Lung (tissue), 12 donors: ENCODE data around the gene INSC. TPM values are rescaled to one million over a fixed set of nuclear protein-coding genes. Genes with fewer than 3 reads are reported as not detected.

Source experiments
- ATAC-seq: fragments of 200-7000 bp; cut with Tn5 transposase; one replicate; pipeline ENCODE4 v1.9.1; 2020; ENCODE audit warnings: moderate number of reproducible peaks; ENCODE audit not compliant: insufficient read depth, low FRiP score
- DNase-seq, 3 donors: peaks; one replicate each; pipeline ENCODE4 v3.0.0-alpha.2; 2013 to 2017
- H3K27ac ChIP-seq, 2 donors: one replicate each; pipeline ENCODE4 v1.5.1; 2013; ENCODE audit warnings: mild to moderate bottlenecking in 2 of 2, moderate library complexity in 2 of 2, control low read depth in 1 of 2, inconsistent platforms in 1 of 2, low read depth in 1 of 2, low read length in 1 of 2
- H3K27me3 ChIP-seq, 3 donors: one replicate each; pipeline ENCODE4 v1.5.1; 2013; ENCODE audit warnings: low read length in 2 of 3; ENCODE audit not compliant: control insufficient read depth in 3 of 3, insufficient read depth in 3 of 3
- H3K36me3 ChIP-seq, 4 donors: one replicate each; pipeline ENCODE4 v1.5.1; 2013; ENCODE audit warnings: low read length in 4 of 4, mild to moderate bottlenecking in 1 of 4, moderate library complexity in 1 of 4; ENCODE audit not compliant: control insufficient read depth in 4 of 4, insufficient read depth in 4 of 4
- H3K4me1 ChIP-seq, 5 donors: one replicate each; pipeline ENCODE4 v1.5.1; 2013; ENCODE audit warnings: low read length in 5 of 5, mild to moderate bottlenecking in 2 of 5, moderate library complexity in 1 of 5; ENCODE audit not compliant: control insufficient read depth in 5 of 5, insufficient read depth in 5 of 5
- H3K4me3 ChIP-seq: one replicate; pipeline ENCODE4 v1.5.1; 2013; ENCODE audit warnings: mild to moderate bottlenecking, control low read depth, moderate library complexity
- H3K9ac ChIP-seq, 2 donors: one replicate each; pipeline ENCODE4 v1.5.1; 2013; ENCODE audit warnings: low read length in 2 of 2, control low read depth in 1 of 2; ENCODE audit not compliant: insufficient read depth in 1 of 2
- H3K9me3 ChIP-seq, 4 donors: one replicate each; pipeline ENCODE4 v1.5.1; 2013; ENCODE audit warnings: low read length in 3 of 4, mild to moderate bottlenecking in 1 of 4, moderate library complexity in 1 of 4; ENCODE audit not compliant: control insufficient read depth in 4 of 4, insufficient read depth in 3 of 4
- WGBS, 2 donors: extraction: QIAGEN DNeasy Blood & Tissue Kit; methylation state at CpG; one replicate each; pipeline ENCODE4 v1.1.7; 2013; 5-methylcytosine and 5-hydroxymethylcytosine counted together
- polyA plus RNA-seq, 2 donors: library from polyadenylated mRNA; stranded (reverse); fragments of 200-250 nt; gene quantifications; one replicate each; pipeline ENCODE4 v1.2.1, GENCODE V29; 2013
- total RNA-seq, 2 donors: library from RNA; depleted of rRNA in 1 of 2; stranded (reverse); fragments of >200 nt in 1 of 2; gene quantifications; one replicate each; pipeline ENCODE4 v1.2.1, GENCODE V29; 2014 to 2021
- TF ChIP-seq, protein P1 (sequence below): IDR thresholded peaks from 2 replicates; pipeline ENCODE4 v1.5.1; 2012; ENCODE audit warnings: mild to moderate bottlenecking; ENCODE audit errors: control extremely low read depth, extremely low read depth
- donor health status: control.
- donor health status: control.
- donor health status: Bipolar disorder and iron deficiency.
- donor health status: healthy.
- donor health status: DM: yes; HTN: yes; CAD: no.

INSC gene
- total and polyA plus RNA-seq, 4 donors: 0.49 to 0.91 (median 0.73) TPM

DNA sequence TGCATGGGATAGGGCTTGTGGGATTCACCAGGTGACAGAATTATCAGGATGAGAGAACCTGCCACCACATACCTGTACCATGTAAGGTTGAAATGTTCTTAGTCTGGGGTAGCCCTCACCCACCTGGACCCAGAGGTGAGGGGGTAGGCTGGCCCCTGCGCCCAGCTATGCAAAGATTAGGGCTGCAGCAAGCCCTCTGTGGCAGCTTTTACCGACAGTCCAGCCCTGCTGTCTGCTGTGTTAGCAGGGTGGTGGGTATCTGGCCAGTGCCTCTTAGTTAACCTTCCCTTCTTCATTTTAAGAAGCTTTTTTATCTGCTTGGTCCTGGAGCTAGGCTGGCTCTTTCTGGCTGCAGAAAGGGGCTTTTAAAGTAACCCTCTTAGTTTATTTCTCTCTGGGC lies 13.9 kb downstream of the INSC start:
- H3K27ac ChIP-seq: no peak overlapping the region
- H3K9me3 ChIP-seq: no peaks in the 10 kb centered on the region
- DNase-seq (no peak), ATAC-seq (no peak)
- H3K4me1 ChIP-seq: no peaks in the 10 kb centered on the region
- TF ChIP-seq, protein P1, sequence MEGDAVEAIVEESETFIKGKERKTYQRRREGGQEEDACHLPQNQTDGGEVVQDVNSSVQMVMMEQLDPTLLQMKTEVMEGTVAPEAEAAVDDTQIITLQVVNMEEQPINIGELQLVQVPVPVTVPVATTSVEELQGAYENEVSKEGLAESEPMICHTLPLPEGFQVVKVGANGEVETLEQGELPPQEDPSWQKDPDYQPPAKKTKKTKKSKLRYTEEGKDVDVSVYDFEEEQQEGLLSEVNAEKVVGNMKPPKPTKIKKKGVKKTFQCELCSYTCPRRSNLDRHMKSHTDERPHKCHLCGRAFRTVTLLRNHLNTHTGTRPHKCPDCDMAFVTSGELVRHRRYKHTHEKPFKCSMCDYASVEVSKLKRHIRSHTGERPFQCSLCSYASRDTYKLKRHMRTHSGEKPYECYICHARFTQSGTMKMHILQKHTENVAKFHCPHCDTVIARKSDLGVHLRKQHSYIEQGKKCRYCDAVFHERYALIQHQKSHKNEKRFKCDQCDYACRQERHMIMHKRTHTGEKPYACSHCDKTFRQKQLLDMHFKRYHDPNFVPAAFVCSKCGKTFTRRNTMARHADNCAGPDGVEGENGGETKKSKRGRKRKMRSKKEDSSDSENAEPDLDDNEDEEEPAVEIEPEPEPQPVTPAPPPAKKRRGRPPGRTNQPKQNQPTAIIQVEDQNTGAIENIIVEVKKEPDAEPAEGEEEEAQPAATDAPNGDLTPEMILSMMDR: no peak
- no peaks in the 10 kb centered on the region for H3K27me3 ChIP-seq
- H3K36me3 ChIP-seq: no peaks in the 10 kb centered on the region
- H3K9ac ChIP-seq: no peak overlapping the region
- H3K4me3 ChIP-seq: no peak overlapping the region
- 84 to 100% methylated on average over 2 of the region's 2 CpGs for WGBS, 2 donors

DNA sequence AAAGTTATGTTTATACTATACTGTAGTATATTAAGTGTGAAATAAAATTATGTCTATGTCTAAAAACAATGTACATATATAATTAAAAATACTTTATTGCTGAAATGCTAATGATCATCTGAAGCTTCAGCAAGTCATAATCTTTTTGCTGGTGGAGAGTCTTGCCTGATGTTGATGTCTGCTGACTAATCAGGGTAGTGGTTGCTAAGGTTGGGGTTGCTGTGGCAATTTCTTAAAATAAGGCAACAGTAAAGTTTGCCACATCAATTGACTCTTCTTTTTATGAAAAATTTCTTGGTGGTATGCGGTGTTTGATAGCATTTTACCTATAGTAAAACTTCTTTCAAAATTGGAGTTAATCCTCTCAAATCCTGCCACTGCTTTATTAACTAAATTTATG lies 21.4 kb downstream of the INSC start:
- WGBS, 2 donors: 95 to 96% methylated on average over 1 of the region's 1 CpG
- H3K4me1 ChIP-seq: no peaks in the 10 kb centered on the region
- no peak overlapping the region for H3K9ac ChIP-seq
- DNase-seq: no peak
- TF ChIP-seq, protein P1: no peak
- H3K36me3 ChIP-seq: no peaks in the 10 kb centered on the region
- H3K9me3 ChIP-seq: peaks cover 0 to 2% (median 0%) of the 10 kb centered on the region in 4 donors
- H3K27ac ChIP-seq: no peak overlapping the region
- no peaks in the 10 kb centered on the region for H3K27me3 ChIP-seq
- no peak overlapping the region for H3K4me3 ChIP-seq
- ATAC-seq: no peak

DNA sequence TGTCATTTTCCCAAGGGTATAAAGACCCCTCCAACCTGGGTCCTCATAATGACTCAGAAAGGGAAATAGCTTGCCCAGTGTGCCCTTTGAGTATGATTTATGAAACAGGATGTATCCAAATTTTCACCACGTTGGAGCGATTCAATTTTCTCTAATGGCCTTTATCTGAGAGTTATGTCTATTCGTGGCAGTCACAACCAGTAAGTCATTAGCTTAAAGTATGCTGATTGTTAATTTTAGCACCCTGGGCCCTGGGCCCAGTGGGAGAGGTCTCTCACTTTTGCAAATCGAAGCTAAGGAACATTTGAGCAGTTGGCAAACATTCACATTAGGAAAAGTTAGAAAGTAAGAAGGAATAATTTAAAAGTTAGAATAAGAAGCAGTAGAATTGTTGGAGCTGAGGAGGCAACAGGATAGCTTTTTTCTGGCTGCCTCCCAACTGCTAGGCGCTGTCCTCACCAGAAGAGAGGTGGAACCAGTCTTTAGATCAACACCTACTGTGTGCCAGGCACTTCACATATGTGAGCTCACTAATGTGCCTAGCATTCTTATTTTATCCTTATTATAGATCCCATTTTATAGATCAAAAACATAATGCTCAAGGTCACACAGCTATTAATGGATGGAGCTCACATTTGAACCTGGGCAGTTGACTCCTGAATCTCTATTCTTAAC lies 24.5 kb downstream of the INSC start:
- Histone ChIP-seq H3K36me3 (no peaks in the 10 kb centered on the region), H3K9ac (no peak overlapping the region), H3K4me1 (peaks cover 0 to 2% (median 0%) of the 10 kb centered on the region in 5 donors), H3K27ac (no peak overlapping the region), H3K4me3 (no peak overlapping the region), H3K9me3 (peaks cover 0 to 2% (median 0%) of the 10 kb centered on the region in 4 donors), H3K27me3 (no peaks in the 10 kb centered on the region)
- no peak for DNase-seq
- TF ChIP-seq, protein P1: no peak
- no peak for ATAC-seq
- WGBS, 2 donors: 59 to 69% methylated on average over 5 of the region's 5 CpGs
